DMS53 (cell line): ENCODE data around the gene CHI3L1.

Experiments used
- DNase-seq: peaks from one replicate; lab custom pipeline; 2025; lab: John Stamatoyannopoulos, UW

The CHI3L1 gene

GRCh38 chr1:203206129-203206687 lies 19.7 kb upstream of the CHI3L1 start:
- DNase-seq: no peak

DNA sequence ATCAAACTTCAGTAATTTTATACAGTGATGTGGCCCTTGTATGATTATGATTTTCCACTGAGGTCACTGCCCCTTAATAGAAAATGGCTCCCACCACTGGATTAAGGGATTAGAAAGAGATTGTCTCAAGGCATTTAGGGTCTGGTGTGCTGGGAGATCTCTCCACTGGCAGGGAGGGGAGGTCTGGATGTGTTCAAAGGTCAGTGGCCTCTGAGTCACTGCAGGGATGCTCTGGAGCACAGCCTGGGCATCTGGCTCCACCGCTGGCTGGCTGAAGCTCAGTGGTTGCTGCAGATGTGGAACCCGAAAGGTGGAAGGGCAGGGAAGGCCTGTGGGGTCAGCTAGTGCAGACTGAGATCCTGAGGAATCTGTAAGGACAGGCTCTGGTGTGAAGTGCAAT lies 18.3 kb upstream of the CHI3L1 start:
- no peak for DNase-seq

GRCh38 chr1:203202431-203203245 lies 16.1 kb upstream of the CHI3L1 start:
- no peak for DNase-seq

GRCh38 chr1:203201516-203202205 lies 15.2 kb upstream of the CHI3L1 start:
- DNase-seq: no peak

- no peak for DNase-seq
Measured at GRCh38 chr1:203200916-203201315, 14.4 kb upstream of the CHI3L1 start.

DNA sequence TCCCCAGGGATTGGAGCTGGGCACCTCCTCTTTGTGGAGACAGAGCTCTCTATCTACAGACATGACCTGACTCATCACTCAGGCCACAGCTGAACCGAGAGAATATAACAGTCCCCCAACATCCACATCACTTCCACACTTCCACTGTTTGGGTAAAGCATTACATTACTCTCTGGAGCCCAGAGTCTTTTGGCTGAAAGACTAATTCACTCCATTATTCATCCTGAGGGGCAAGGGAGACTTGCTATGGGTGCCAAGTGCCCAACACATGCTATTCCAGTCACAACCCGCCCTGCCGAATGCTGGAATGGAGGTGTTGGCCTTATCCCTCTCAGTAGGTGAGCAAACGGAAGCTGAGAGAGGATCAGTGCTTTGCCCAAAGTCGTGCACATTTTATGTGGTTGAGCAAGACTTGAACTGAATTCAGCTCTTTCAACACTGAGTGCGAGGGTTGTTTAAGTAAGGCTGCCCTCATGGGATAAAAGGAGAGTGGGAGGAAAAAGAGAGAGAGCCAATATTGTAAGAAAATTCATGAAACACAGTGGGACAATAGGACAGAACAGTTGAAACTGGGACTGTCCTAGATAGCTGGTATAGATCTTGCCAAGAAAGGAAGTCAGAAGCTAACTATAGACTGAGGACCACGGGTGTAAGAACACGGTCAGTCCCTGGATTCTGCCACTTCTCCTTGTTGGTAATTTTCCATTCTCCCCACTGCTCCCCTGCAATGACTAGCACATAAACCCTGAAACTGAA lies 13.5 kb upstream of the CHI3L1 start:
- DNase-seq: no peak

DNA sequence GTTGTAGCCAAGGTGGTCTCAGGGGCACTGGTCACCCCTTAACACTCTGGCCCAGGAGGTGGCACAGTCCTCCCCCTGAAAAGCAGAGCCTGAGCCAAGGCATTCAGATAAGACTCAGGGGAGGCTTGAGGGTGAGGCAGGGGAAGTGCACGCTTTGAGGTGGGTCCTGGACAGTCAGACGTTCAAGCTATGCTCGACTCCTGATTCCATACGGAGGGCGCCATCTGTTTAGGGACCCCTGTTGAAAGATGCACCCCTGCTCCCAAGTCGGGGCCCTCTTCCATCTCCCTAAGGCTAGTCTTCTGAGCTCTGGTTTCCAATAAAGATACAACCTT lies 12.9 kb upstream of the CHI3L1 start:
- no peak for DNase-seq

DNA sequence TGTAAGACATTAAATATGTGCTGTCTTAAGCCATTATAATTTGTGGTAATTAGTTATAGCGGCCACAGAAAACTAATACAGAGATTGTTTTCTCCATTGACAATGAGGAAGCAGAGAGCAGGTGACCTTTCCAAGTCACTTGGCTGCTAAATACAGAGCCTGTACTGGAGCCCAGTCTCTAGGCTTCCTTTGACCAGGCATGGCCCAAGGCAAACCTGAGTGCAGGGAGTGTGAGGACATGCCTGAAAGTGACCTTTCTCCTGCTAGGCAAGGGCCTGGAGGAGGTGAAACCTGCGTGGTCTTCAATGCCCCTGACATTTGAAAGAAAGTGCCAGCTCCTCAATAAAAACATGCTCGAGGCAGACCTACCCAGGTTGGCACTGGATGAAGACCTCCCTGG lies 12.5 kb upstream of the CHI3L1 start:
- DNase-seq: no peak

- peak; percentile 17 for DNase-seq
Measured at GRCh38 chr1:203197625-203198024, 11.1 kb upstream of the CHI3L1 start.

DNA sequence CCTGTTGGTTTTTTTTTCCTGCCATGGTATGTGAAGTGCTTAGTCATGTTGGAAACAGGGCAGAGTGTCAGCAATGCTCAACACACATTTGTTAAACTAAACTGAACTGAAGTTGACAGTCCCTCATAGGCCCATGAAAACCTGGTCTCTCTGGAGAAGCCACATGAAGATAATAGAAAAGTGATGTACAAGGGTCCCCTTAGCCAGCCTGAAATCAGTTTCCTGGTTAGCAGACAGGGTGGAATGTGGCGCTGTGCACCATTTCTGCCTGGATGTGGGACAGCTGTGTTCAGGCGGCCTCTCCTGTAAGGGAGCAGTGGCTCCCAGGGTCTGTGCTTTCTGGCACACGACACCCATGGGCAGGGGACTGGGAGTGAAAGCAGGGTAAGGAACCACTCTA lies 9.9 kb upstream of the CHI3L1 start:
- DNase-seq: no peak

DNA sequence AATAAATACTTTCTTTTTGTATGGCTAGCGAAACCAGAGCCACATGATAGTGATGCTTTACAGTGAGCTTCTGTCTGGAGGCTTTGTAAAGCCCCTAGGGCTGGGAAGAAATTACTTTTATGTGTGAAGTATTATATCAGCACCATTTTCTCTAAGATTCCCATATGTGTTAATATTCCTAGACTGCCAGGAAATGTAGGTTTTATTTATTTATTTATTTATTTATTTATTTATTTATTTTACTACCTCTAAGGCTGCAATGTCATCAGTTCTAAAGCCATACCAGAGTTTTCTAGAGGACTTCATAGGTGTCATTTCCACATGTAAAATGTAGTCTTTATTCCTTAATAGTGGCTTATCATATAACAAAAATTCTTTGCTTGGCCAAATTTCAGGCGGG lies 4.4 kb upstream of the CHI3L1 start:
- no peak for DNase-seq

DNA sequence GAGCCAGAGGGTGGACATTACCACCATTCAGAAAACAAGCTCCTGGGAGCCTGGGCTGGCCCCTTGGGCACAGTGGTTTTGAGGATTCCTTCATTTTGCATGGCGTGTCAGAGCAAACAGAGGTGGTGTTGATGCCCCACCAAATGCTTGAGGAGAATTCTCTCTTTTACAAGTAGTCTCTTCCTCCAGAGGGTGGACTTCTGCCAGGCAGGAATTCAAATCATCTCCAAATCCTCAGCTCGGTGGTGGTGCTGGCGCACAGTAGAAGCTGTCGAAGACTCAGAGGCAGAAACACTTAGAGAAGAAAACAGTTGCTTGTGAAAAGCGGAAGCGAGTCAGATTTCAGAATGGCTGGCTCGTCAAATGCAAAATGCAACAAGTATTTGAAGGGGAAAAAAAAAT lies 3.4 kb upstream of the CHI3L1 start:
- DNase-seq: peak; percentile 30

DNA sequence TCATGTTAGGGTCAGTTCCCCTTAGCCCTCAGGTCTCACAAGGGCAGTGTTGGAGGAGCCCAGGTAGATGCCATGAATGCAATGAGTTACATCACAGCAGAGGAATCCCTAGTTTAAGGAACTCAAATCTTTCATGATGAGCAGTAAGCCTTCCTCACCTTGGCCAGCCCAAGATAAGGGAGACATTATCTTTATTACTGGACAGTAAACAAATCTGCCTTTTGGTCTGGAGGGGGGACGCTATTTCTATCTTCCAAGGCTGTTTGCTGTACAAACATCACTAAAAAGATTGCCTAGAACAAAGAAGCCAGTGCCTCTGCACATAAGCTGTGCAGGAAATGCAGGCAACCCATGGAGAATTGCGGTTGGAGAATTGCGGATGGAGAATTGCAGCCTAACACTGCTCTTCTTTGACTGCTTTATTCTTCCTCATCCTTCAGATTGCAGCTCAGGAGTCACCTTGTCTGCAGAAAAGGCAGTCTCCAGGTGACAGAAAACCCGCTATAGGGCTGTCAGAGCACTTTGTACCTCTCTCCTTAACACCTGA lies 2.3 kb upstream of the CHI3L1 start:
- no peak for DNase-seq

- DNase-seq: no peak
Measured at GRCh38 chr1:203187689-203188264, 1.3 kb upstream of the CHI3L1 start.

GRCh38 chr1:203187304-203187685 lies 791 bp upstream of the CHI3L1 start:
- DNase-seq: no peak

- DNase-seq: no peak
Measured at GRCh38 chr1:203186091-203186445, 436 bp downstream of the CHI3L1 start.

GRCh38 chr1:203185585-203185984 lies 919 bp downstream of the CHI3L1 start:
- DNase-seq: no peak

GRCh38 chr1:203185061-203185461 lies 1.4 kb downstream of the CHI3L1 start:
- DNase-seq: no peak

DNA sequence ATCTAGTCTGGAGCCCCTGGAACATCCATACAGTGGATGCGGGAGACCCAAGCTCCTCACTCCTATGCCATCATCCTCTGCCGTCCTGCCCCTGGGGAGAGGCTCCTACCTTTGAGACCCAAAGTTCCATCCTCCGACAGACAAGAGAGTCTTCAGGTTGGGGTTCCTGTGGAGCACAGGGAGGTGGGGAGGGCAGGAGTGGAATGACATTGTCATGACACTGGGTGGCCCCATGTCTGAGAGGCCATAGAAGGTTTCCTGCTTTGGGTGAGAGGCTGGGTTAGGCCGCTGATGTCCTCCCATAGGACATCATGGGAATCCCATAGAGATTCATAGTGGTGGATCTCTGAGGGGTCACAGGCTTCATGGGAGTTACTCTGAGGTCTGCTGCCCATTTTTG lies 2.0 kb downstream of the CHI3L1 start:
- DNase-seq: no peak

- DNase-seq: no peak
Measured at GRCh38 chr1:203183828-203184227, 2.7 kb downstream of the CHI3L1 start.

- DNase-seq: no peak
Measured at GRCh38 chr1:203182387-203182953, 4.0 kb downstream of the CHI3L1 start.
